ENCODE measurements around the gene CFAP210.

DNA sequence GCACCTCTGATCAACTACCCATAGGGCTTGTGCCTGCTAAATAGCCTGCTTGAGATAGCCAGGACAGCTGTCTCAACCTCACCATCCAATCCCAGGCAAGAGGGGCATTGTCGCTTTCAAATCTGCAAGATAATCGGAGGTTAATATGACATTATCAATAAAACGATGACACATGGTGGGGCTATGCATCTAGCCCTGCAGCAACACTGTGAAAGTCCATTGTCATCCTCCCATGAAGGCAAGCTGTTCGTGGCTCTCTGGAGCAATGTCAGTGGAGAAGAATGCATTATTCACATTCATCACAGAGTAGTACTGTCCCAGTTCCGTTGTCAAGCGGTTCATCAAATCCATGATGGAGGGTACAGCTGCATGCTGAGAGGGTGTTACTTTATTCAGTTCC, 20.5 kb upstream of the CFAP210 start:
- TF ChIP-seq POLR2AphosphoS5 (IDR thresholded peaks at IDR 0.05; ENCODE audit: low read depth, low read length) (no peak), SIN3A (IDR thresholded peaks at IDR 0.05; ENCODE audit: low read depth) (no peak), SP1 (IDR thresholded peaks at IDR 0.05; ENCODE audit: low read depth) (no peak), ZNF274 (IDR thresholded peaks at IDR 0.05; ENCODE audit: low read depth, low read length) (no peak), REST (IDR thresholded peaks at IDR 0.05; ENCODE audit: low read depth) (no peak), EZH2 (IDR thresholded peaks at IDR 0.05) (no peak), MAX (IDR thresholded peaks at IDR 0.05) (no peak), YY1 (IDR thresholded peaks at IDR 0.05; ENCODE audit: extremely low read depth, insufficient replicate concordance, low read depth, low read length) (no peak), CEBPB (IDR thresholded peaks at IDR 0.05; ENCODE audit: low read depth) (no peak), POLR2A (IDR thresholded peaks at IDR 0.05; ENCODE audit: borderline replicate concordance, extremely low read depth, insufficient read depth, insufficient read length) (no peak), ELF1 (IDR thresholded peaks at IDR 0.05; ENCODE audit: borderline replicate concordance, low read depth) (no peak)
- TF ChIP-seq, protein P1, sequence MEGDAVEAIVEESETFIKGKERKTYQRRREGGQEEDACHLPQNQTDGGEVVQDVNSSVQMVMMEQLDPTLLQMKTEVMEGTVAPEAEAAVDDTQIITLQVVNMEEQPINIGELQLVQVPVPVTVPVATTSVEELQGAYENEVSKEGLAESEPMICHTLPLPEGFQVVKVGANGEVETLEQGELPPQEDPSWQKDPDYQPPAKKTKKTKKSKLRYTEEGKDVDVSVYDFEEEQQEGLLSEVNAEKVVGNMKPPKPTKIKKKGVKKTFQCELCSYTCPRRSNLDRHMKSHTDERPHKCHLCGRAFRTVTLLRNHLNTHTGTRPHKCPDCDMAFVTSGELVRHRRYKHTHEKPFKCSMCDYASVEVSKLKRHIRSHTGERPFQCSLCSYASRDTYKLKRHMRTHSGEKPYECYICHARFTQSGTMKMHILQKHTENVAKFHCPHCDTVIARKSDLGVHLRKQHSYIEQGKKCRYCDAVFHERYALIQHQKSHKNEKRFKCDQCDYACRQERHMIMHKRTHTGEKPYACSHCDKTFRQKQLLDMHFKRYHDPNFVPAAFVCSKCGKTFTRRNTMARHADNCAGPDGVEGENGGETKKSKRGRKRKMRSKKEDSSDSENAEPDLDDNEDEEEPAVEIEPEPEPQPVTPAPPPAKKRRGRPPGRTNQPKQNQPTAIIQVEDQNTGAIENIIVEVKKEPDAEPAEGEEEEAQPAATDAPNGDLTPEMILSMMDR (IDR thresholded peaks at IDR 0.05 in 2 of 3, conservative IDR thresholded peaks at IDR 0.05 in 1 of 3; ENCODE audit: borderline replicate concordance in 1 of 3, insufficient read depth in 1 of 3, low read depth in 2 of 3, low read length in 2 of 3): no peak

Data from HCT116 (cell line).